Measurements from ENCODE around the gene SLC22A23.

Gene SLC22A23

DNA sequence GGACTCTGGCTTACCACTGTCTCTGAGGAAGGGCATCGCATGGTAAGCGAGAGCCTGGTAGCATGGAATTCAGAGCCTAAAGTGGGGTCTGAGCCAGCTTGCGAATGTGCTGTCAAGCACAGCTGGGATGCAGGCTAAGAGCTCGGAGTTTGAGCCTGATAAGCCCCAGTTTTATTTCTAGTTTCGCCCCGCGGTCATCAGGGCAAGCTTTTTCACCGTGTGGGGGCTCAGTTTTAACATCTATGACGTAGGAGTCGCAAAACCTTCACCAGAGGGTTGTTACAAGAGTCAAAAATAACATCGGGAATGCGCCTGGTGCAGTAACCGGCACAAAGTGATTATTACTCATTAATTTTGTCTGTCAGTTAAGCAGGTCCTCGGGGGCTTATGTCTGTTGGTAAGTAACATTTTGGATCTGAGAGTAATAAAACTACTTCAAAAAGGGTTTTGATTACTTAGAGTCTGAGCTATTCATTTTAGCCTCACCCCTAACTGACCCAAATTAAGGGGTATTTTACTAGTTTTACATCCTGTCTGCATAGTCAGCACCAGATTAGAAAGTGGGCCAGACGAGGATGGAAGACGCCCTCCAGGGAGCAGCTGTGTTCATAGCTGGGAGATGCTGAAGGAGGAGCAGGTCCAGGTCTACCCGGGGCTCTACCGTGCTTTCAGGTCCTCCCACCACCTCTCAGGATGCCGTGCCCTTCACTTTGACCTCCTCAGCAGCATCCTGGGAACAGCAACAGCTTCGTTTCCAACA, 29.7 kb downstream of the SLC22A23 start:
- TF ChIP-seq GATA3 (IDR thresholded peaks at IDR 0.05; ENCODE audit: low read depth, low read length): no peak
- no peak for TF ChIP-seq GATA2 (IDR thresholded peaks at IDR 0.05; ENCODE audit: low read depth, low read length)

DNA sequence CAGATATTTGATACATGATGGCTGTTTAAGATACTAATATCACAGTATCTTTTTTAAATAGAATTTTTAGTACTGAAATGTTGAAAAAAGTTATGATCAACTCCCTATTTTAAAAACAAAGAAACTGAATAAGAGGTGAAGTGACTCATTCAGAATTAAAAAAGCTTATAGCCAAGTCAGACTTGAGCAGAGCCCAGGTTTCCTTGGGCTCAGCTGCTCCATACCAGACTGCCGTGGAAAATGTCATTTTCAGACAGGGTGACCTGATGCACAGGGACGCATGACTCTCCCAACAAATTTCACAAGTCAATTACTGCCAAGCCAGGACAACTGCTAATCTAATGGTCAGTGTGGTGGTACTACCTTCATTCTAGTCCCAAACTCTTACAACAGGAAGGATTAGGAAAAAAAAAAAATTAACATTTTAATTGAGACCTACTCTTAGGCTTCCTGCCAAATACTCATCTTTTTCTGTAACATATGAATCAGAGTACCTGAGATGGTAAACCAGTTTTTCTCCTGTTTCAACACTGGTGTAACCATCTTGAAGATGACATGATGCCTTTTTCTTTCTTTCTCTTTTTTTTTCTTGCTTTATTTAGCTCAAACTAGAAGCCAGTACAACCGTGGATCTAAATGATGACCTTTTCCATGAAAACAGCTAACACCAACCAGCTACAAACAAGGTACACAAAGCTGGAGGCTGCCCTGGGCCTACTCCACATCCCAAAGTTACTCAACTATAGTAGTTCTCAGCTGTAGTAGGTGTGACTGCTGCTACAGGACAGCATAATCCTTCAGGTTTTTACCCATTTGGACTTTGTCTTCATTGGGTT, 30.5 kb downstream of the SLC22A23 start:
- TF ChIP-seq GATA3 (IDR thresholded peaks at IDR 0.05; ENCODE audit: low read depth, low read length) (no peak), GATA2 (IDR thresholded peaks at IDR 0.05; ENCODE audit: low read depth, low read length) (no peak)

DNA sequence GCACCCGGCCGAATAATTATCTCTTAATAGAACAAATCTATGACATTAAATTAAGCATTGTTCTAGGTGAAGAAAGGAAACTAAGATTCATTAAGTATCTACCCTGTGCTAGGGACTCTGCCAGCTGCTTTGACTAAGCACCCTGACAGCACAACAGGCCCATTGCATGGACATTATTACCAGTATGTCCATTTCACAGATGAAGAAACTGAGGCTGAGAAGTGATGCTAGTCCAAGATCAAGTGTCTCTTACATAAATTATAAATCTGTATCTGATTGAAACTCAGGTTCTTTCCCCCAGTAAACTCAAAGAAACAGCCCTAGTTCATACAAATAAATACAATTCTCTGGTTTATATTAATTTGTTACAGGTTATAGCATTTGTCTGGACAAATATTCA, 31.3 kb downstream of the SLC22A23 start:
- TF ChIP-seq GATA3 (IDR thresholded peaks at IDR 0.05; ENCODE audit: low read depth, low read length) (no peak), GATA2 (IDR thresholded peaks at IDR 0.05; ENCODE audit: low read depth, low read length) (no peak)

DNA sequence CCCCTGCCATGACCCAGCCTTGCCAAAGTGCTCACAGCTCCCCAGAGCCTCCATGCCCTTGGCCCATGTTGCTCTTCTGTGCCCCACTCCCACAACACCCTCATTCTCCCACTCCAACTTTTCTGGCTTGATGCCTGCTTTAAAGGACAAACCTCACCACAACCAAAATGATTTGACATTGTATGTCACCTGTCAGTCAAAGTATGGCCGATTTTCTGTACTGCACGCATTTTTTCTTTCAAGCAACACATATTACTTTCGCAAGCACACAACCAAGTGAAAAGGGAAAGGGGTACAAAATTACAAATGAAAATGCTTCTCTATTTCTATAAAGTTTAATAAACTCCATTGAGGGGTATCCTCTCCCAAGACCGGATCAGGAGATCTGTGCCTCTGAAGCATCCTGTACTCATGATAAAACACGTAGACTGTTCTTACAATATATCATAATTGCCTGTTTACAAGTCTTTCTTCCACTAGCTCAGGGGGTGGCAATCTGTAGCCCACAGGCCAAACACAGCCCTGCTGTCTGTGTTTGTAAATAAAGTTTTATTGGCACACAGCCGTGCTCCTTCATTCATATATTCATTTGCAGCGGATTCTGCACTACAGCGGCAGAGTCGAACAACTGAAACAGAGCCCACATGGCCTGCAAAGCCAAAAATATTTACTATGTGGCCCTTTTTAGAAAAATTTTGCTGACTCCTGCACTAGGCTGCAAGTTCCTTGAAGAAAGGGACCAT, 32.5 kb downstream of the SLC22A23 start:
- TF ChIP-seq GATA2 (IDR thresholded peaks at IDR 0.05; ENCODE audit: low read depth, low read length) (no peak), GATA3 (IDR thresholded peaks at IDR 0.05; ENCODE audit: low read depth, low read length) (no peak)

DNA sequence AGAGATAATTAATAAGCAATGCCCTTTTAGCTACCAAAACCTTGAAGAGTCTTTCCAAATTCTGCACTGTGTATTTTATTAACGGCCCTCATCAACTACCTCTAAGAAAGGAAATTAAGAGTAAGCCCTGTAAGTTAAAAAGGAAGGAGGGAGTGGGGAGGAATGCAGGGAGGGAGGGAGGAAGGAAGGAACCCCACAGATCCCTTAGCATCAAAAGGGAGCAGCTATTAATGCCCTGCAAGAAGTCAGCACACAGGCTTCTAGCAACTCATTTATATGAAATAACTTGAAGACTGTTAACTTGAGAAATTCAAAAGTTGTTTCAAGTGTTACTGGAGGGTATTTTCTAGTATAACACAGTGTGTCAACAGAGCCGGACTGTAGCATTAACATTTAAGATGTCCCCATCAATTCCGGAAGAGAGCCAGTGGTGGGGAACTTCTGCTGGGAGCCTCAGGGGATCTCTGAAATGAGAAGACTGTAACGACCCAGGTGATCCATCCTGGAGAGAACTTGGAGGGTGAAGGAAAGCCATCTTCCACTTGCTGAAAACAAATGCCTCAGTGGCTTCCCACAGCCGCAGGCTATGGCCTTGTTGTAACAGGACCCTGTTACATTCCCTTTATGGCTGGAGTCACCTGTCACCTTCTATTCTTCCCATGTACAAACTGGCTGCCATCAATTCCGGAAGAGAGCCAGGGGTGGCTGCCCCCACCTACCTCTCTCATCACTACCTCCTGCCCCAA, 33.2 kb downstream of the SLC22A23 start:
- no peak for TF ChIP-seq GATA3 (IDR thresholded peaks at IDR 0.05; ENCODE audit: low read depth, low read length)
- no peak for TF ChIP-seq GATA2 (IDR thresholded peaks at IDR 0.05; ENCODE audit: low read depth, low read length)

DNA sequence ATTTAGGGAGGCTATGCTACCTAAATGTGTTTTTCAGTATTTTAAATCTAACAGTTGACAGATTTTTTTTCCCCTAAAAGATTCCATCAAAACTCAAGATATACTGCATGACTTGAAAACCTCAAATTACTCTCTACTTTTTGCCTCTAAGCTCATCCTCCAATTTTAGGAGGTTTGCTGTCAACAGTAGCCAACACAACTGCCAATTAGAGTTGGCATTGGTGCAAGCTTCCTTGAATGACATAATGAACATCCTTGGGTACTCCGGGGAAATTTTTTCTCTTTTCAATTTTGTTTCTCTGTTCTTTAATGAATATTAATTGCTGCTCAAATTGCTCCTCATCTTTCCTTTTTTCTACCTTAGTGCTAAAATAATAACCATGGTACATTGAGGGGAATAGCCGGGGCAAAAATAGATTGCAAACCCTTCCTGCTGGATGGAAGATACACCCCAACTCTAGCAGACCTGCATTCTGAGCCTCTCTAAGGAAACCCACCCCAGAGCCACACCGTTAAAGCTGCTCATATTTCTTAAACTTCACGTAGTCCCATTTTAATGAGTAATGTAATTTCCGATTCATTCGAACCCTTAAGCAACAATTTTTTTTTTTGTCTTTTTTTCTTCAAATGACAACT, 34.3 kb downstream of the SLC22A23 start:
- TF ChIP-seq GATA2 (IDR thresholded peaks at IDR 0.05; ENCODE audit: low read depth, low read length) (no peak), GATA3 (IDR thresholded peaks at IDR 0.05; ENCODE audit: low read depth, low read length) (no peak)

DNA sequence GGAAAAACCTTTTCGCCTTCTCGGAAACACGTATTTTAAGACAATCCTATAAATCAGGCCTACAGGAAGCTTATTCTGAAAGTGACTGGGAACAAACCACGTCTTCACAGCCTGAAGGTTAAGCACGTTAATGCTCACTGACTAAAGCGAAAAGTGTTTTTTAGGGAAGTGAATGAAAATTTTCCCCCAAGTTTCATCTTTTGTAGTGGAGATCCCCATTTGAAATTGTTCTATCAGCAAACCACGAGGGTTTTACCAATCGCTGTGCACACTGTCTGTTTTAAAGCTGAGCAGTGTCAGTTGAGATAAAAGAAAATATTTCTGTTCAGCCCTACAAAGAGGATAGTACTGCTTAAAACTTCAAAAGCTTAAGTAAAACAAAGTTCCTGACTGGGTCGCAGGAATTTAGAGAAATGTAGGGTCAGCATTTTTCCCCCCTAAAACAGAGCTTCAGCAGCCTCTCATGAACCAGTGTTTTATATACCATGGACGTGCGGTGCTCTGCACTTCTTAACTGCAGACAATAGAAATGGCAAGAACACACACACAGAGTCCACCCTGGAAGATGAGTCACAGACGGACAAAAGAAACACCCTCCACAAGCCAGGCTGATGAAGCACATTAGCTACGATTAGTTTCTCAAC, 34.9 kb downstream of the SLC22A23 start:
- TF ChIP-seq GATA2 (IDR thresholded peaks at IDR 0.05; ENCODE audit: low read depth, low read length) (no peak), GATA3 (IDR thresholded peaks at IDR 0.05; ENCODE audit: low read depth, low read length) (no peak)

DNA sequence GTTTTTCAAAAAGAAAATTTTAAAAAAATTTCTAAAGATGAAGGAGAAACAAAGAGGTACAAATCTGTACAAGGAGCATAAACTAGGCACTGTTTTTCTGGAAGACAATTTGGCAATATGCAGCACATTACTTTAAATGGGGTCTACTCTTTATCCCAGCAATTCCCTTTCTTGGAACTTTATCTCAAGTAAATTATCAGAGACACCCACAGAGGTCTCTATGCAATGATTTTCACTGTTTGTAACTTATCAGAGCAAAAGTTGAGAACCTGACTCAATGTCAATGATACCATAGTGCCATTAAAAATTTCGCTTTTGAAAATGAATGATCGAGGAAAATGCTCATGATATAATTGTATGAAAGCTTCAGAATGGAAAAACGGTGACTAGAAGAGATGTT, 35.7 kb downstream of the SLC22A23 start:
- no peak for TF ChIP-seq GATA3 (IDR thresholded peaks at IDR 0.05; ENCODE audit: low read depth, low read length)
- no peak for TF ChIP-seq GATA2 (IDR thresholded peaks at IDR 0.05; ENCODE audit: low read depth, low read length)

DNA sequence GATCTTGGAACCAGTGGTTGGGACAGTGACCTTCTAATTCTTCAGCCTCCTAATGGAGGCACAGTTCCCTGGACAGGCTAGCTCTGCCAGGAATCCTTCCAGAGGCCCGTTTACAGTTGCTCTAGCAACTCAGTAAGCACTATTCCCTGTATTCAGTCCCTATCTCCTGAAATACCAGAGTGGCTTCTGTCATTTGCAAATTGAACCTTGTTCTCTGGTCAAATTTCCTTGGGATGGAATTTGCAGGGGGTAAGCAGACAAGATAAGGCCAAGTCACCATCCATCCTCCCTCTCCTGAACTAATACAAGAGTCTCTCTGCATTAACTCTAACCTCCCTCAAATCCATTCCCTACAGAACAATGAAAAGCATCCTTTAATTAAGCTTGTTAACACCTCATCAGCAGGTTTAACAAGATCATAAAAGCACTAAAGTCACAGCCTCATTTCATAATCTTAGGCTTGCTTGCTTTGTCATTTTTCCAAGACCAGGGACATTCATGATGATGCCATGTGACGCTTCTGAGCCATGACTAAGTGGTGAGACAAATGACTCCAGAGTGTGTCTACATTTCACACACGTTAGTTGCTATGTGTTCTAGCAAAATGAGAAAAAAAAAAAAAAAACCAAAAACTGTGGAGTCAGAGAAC, 37.1 kb downstream of the SLC22A23 start:
- TF ChIP-seq GATA2 (IDR thresholded peaks at IDR 0.05; ENCODE audit: low read depth, low read length) (no peak), GATA3 (IDR thresholded peaks at IDR 0.05; ENCODE audit: low read depth, low read length) (no peak)

DNA sequence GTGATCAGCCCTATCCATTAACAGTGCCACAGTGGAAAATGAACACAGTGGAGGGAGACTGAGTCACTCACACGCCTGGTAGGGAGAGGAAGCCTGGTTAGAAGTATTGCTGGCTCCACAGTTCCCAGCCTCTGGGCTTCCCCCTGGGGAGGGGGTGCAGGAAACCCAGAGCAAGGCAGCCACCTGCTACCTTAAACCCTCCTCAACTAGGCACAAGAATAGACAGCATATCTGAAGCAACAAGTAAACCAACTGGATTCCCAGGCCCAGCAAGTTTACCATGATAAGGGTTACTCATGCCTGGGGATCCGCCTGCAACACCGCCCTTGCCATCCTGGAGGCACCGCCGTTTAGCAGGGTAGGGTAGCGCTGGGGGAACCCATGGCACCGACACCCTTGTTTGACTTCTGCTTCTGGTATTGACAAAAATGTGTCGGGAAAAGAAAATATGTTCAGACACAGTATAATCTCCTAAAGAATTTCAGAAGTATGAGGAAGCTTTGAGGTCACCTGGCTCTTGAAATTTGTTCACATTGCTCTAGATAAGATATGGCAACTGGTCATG, 38.3 kb downstream of the SLC22A23 start:
- TF ChIP-seq GATA3 (IDR thresholded peaks at IDR 0.05; ENCODE audit: low read depth, low read length) (no peak), GATA2 (IDR thresholded peaks at IDR 0.05; ENCODE audit: low read depth, low read length) (no peak)

DNA sequence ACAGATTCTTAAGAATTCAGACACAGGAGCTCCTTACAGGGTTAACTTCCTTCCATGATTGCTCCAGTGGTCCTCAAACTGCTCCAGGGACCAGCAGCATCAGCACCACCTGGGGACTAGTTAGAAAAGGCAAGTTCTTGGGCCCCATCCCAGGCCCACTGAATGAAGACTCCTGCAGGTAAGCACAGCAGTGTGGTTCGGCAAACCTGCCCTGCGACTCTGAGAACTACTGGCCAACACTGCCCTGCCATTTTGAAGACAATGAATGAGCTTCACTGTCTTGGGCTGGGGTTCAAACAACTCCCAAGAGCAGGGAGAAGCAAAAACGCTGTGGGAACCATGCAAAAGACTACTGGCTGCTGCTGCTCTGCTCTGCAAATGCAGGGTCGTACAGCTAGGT, 39.4 kb downstream of the SLC22A23 start:
- TF ChIP-seq GATA3 (IDR thresholded peaks at IDR 0.05; ENCODE audit: low read depth, low read length) (no peak), GATA2 (IDR thresholded peaks at IDR 0.05; ENCODE audit: low read depth, low read length) (no peak)

DNA sequence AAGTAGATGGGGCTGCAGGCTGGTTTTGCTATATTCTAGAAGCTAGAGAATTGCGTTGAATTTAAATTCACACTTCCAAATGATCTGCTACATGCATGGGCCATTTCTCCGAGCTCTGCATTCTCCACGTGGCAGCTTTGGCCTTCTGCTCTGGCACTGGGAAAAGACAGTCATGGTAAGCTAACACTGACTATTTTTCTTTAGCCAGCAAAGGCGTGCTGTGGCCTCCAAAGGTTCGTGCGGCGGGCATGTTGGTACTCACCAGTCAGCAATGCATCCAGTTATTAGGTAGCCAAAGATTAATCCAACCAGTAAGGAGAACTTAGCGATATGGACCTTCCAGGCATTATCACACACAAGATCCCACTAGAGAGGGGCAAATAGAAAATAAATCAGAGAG, 41.4 kb downstream of the SLC22A23 start:
- TF ChIP-seq GATA2 (IDR thresholded peaks at IDR 0.05; ENCODE audit: low read depth, low read length) (no peak), GATA3 (IDR thresholded peaks at IDR 0.05; ENCODE audit: low read depth, low read length) (no peak)
